ENCODE measurements around the gene TLNRD1.

TLNRD1 gene

DNA sequence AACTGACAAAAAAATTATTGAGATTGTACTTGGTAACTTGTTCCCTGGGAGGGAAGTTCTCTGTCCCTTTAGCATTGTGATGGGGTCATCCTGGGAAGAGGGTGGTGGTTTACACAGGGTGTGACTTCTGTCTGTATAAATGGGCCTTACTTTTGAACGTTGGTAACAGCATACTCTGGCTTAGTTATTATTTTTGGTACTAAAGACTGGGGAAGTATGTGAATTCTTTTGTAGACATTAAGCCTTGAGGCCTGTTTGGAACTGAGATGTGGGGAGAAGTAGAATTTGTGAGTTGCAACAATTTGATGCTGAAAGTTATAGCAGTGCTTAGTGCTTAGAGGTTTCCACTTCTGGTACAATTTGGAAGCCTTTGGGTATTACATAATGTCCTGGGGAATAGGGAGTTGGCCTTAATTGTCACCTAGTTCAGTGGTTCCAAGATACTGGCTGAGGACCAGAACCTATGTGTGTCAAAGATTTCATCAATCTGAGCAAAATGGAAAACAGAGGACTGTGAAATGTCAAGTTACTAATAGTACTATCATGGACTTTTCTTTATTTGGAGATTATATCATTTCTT is 15.9 kb downstream of the TLNRD1 start:
- Mint-ChIP-seq H3K36me3 (ENCODE audit: low read depth) (peaks cover 7% of the 10 kb centered on the region), H3K4me3 (no peak overlapping the region), H3K4me1 (ENCODE audit: low read depth) (peaks cover 20% of the 10 kb centered on the region), H3K27me3 (no peaks in the 10 kb centered on the region), H3K9me3 (no peaks in the 10 kb centered on the region), H3K27ac (no peak overlapping the region)
- intact Hi-C loops (cut with micrococcal nuclease), result no loop called here

DNA sequence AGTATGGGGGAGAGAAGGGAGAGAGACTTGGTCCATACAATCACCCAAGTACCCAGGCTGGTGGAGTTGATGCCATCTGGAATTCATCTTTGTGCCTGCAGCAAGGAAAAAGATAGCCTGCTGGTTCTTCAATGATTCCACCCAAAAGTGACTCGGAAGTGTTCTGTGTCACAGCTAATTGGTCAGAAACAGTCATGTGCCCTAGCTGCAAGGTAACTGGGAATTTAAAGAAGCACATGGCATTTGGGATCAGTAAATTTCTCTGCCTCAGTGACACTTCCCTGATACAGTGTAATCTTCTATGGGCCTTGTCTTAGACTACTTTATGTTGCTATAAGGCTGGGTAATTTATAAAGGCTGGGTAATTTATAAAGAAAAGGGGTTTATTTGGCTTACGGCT is 17.5 kb downstream of the TLNRD1 start:
- intact Hi-C loops (cut with micrococcal nuclease), result no loop called here
- no peak overlapping the region for H3K27ac Mint-ChIP-seq
- no peaks in the 10 kb centered on the region for H3K27me3 Mint-ChIP-seq
- H3K9me3 Mint-ChIP-seq, result no peaks in the 10 kb centered on the region
- H3K4me3 Mint-ChIP-seq, result no peak overlapping the region
- H3K4me1 Mint-ChIP-seq (ENCODE audit: low read depth), result peaks cover 27% of the 10 kb centered on the region
- peaks cover 4% of the 10 kb centered on the region for H3K36me3 Mint-ChIP-seq (ENCODE audit: low read depth)

DNA sequence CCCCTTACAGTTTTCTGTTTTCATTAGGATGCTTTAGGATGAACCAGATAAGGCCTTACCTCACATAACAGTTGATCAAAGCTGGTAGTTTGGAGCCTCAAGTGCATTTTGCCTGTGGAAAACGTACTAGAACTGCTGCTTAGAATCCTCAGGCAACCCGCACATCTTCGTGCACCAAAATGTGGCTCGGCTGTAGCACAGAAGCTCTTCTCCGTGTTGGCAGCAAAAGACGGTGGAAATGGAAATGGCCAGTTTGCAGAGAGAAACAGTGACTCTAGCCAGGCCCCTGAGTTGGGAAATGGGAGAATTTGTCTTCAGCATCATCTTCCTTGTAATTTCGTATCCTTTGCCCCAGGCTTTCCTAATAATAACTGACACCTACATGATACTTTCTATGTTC is 20.6 kb downstream of the TLNRD1 start:
- no peaks in the 10 kb centered on the region for H3K9me3 Mint-ChIP-seq
- H3K27ac Mint-ChIP-seq, result no peak overlapping the region
- H3K4me1 Mint-ChIP-seq (ENCODE audit: low read depth), result peaks cover 42% of the 10 kb centered on the region
- no peak overlapping the region for H3K4me3 Mint-ChIP-seq
- intact Hi-C loops (cut with micrococcal nuclease), result loop anchor here (5.0 kb wide), 1 partner anchor 36 kb away; no protein-coding TSS in a partner anchor
- no peaks in the 10 kb centered on the region for H3K27me3 Mint-ChIP-seq
- H3K36me3 Mint-ChIP-seq (ENCODE audit: low read depth), result no peaks in the 10 kb centered on the region

GRCh38 chr15:81023483-81024264 is 23.0 kb downstream of the TLNRD1 start:
- Mint-ChIP-seq H3K27ac (peak overlapping the region; percentile 98), H3K4me3 (peak overlapping the region; percentile 51), H3K9me3 (no peaks in the 10 kb centered on the region), H3K4me1 (ENCODE audit: low read depth) (peaks cover 52% of the 10 kb centered on the region), H3K36me3 (ENCODE audit: low read depth) (no peaks in the 10 kb centered on the region), H3K27me3 (no peaks in the 10 kb centered on the region)
- intact Hi-C loops (cut with micrococcal nuclease), result loop anchor here (1.0 to 5.0 kb wide), 4 partner anchors 15 to 34 kb away; partner anchors contain the start of genes MESD and TLNRD1

DNA sequence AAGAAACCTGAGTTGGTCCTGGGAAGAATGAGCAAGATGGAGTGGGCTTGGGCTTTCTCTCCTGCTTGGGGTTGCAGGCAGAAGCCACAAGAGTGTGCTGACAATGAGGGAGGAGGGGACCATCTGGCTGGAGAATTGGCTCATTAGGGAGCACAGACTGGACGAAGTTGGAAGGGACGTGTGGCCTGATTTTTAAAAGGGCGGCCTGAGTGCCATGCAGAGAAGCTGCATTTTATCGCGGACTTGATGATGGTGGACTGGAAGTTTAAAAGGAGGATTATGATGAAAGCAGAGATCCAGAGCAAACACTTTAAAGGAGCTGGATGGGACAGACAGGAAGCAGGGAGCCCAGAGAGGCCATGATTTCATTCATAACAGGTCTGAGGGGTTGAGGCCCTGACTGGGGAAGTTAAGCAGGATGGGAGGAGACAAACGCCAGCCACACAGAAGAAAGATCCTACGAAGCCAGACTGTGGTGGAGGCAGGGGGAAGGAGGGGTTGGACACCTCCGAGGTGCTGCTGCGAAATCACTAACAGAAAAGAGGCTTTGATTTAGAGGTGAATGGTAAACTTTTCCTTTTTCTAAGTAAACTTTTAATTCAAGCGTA is 23.6 kb downstream of the TLNRD1 start:
- no peaks in the 10 kb centered on the region for H3K27me3 Mint-ChIP-seq
- H3K27ac Mint-ChIP-seq, result peak overlapping the region; percentile 98
- peaks cover 59% of the 10 kb centered on the region for H3K4me1 Mint-ChIP-seq (ENCODE audit: low read depth)
- H3K9me3 Mint-ChIP-seq, result no peaks in the 10 kb centered on the region
- intact Hi-C loops (cut with micrococcal nuclease), result loop anchor here (5.0 kb wide), 1 partner anchor 33 kb away; no protein-coding TSS in a partner anchor
- no peaks in the 10 kb centered on the region for H3K36me3 Mint-ChIP-seq (ENCODE audit: low read depth)
- H3K4me3 Mint-ChIP-seq, result peak overlapping the region; percentile 45

- intact Hi-C loops (cut with micrococcal nuclease), result loop anchor here (5.0 kb wide), 1 partner anchor 32 kb away; no protein-coding TSS in a partner anchor
- H3K4me3 Mint-ChIP-seq, result peak overlapping the region; percentile 9
- H3K9me3 Mint-ChIP-seq, result no peaks in the 10 kb centered on the region
- H3K27me3 Mint-ChIP-seq, result no peaks in the 10 kb centered on the region
- H3K27ac Mint-ChIP-seq, result peak overlapping the region; percentile 98
- no peaks in the 10 kb centered on the region for H3K36me3 Mint-ChIP-seq (ENCODE audit: low read depth)
- peaks cover 64% of the 10 kb centered on the region for H3K4me1 Mint-ChIP-seq (ENCODE audit: low read depth)
These were observed 24.2 kb downstream of the TLNRD1 start for GRCh38 chr15:81024936-81025335.

- Mint-ChIP-seq H3K27me3 (no peaks in the 10 kb centered on the region), H3K4me3 (no peak overlapping the region), H3K4me1 (ENCODE audit: low read depth) (peaks cover 72% of the 10 kb centered on the region), H3K27ac (peak overlapping the region; percentile 98), H3K9me3 (no peaks in the 10 kb centered on the region), H3K36me3 (ENCODE audit: low read depth) (no peaks in the 10 kb centered on the region)
- intact Hi-C loops (cut with micrococcal nuclease), result no loop called here
These were observed 25.1 kb downstream of the TLNRD1 start for GRCh38 chr15:81025721-81026370.

- peaks cover 76% of the 10 kb centered on the region for H3K4me1 Mint-ChIP-seq (ENCODE audit: low read depth)
- H3K9me3 Mint-ChIP-seq, result no peaks in the 10 kb centered on the region
- no peak overlapping the region for H3K27ac Mint-ChIP-seq
- no peak overlapping the region for H3K4me3 Mint-ChIP-seq
- intact Hi-C loops (cut with micrococcal nuclease), result no loop called here
- H3K27me3 Mint-ChIP-seq, result no peaks in the 10 kb centered on the region
- H3K36me3 Mint-ChIP-seq (ENCODE audit: low read depth), result no peaks in the 10 kb centered on the region
These were observed 26.3 kb downstream of the TLNRD1 start for GRCh38 chr15:81026836-81027599.

GRCh38 chr15:81029414-81030300 is 28.9 kb downstream of the TLNRD1 start:
- intact Hi-C loops (cut with micrococcal nuclease), result loop anchor here (2.0 kb wide), 1 partner anchor 29 kb away; the partner anchor contains the start of gene TLNRD1
- H3K4me3 Mint-ChIP-seq, result peak overlapping the region; percentile 4

GRCh38 chr15:81030301-81030750 is 29.6 kb downstream of the TLNRD1 start:
- H3K27ac Mint-ChIP-seq, result peak overlapping the region; percentile 82
- no peaks in the 10 kb centered on the region for H3K9me3 Mint-ChIP-seq
- no peaks in the 10 kb centered on the region for H3K36me3 Mint-ChIP-seq (ENCODE audit: low read depth)
- no peak overlapping the region for H3K4me3 Mint-ChIP-seq
- peaks cover 65% of the 10 kb centered on the region for H3K4me1 Mint-ChIP-seq (ENCODE audit: low read depth)
- intact Hi-C loops (cut with micrococcal nuclease), result loop anchor here (2.0 kb wide), 1 partner anchor 30 kb away; the partner anchor contains the start of gene TLNRD1
- H3K27me3 Mint-ChIP-seq, result peaks cover 2% of the 10 kb centered on the region

More at GRCh38 chr15:81029414-81030300, 28.9 kb downstream of the TLNRD1 start:
- Mint-ChIP-seq H3K27me3 (peaks cover 2% of the 10 kb centered on the region), H3K9me3 (no peaks in the 10 kb centered on the region), H3K36me3 (ENCODE audit: low read depth) (no peaks in the 10 kb centered on the region), H3K4me1 (ENCODE audit: low read depth) (peaks cover 72% of the 10 kb centered on the region), H3K27ac (peak overlapping the region; percentile 82)

GRCh38 chr15:81031203-81031602 is 30.5 kb downstream of the TLNRD1 start:
- peaks cover 56% of the 10 kb centered on the region for H3K4me1 Mint-ChIP-seq (ENCODE audit: low read depth)
- no peaks in the 10 kb centered on the region for H3K36me3 Mint-ChIP-seq (ENCODE audit: low read depth)
- peaks cover 2% of the 10 kb centered on the region for H3K27me3 Mint-ChIP-seq
- intact Hi-C loops (cut with micrococcal nuclease), result loop anchor here (2.0 kb wide), 1 partner anchor 30 kb away; the partner anchor contains the start of gene TLNRD1
- no peak overlapping the region for H3K4me3 Mint-ChIP-seq
- H3K9me3 Mint-ChIP-seq, result no peaks in the 10 kb centered on the region
- peak overlapping the region; percentile 82 for H3K27ac Mint-ChIP-seq

DNA sequence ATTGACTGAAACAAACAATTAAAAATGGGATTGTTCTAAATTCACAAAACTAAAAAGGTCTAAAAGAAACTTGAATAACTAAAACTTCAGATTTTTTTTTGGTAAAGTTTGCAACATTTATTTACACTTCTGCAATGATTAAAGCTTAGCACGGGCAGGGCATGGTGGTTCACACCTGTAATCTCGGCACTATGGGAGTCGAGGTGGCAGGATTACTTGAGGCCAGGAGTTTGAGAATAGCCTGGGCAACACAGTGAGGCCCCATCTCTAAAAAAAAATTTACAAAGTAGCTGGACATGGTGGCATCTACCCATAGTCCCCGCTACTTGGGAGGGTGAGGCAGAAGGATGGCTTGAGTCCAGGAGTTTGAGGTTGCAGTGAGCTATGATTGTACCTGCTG is 31.6 kb downstream of the TLNRD1 start:
- Mint-ChIP-seq H3K4me3 (no peak overlapping the region), H3K27me3 (peaks cover 2% of the 10 kb centered on the region), H3K36me3 (ENCODE audit: low read depth) (no peaks in the 10 kb centered on the region), H3K27ac (peak overlapping the region; percentile 50), H3K9me3 (no peaks in the 10 kb centered on the region), H3K4me1 (ENCODE audit: low read depth) (peaks cover 45% of the 10 kb centered on the region)
- intact Hi-C loops (cut with micrococcal nuclease), result no loop called here
